Measurements from ENCODE around the gene DYRK1B.

GRCh38 chr19:39846678-39847486, 12.9 kb upstream of the DYRK1B start:
- TF ChIP-seq, protein P1, sequence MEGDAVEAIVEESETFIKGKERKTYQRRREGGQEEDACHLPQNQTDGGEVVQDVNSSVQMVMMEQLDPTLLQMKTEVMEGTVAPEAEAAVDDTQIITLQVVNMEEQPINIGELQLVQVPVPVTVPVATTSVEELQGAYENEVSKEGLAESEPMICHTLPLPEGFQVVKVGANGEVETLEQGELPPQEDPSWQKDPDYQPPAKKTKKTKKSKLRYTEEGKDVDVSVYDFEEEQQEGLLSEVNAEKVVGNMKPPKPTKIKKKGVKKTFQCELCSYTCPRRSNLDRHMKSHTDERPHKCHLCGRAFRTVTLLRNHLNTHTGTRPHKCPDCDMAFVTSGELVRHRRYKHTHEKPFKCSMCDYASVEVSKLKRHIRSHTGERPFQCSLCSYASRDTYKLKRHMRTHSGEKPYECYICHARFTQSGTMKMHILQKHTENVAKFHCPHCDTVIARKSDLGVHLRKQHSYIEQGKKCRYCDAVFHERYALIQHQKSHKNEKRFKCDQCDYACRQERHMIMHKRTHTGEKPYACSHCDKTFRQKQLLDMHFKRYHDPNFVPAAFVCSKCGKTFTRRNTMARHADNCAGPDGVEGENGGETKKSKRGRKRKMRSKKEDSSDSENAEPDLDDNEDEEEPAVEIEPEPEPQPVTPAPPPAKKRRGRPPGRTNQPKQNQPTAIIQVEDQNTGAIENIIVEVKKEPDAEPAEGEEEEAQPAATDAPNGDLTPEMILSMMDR (IDR thresholded peaks at IDR 0.05; ENCODE audit: low read depth, low read length), result no peak
- TF ChIP-seq POLR2A (IDR thresholded peaks at IDR 0.05; ENCODE audit: extremely low read depth, insufficient read length) (no peak), MYC (IDR thresholded peaks at IDR 0.05; ENCODE audit: low read depth, low read length) (no peak)
- TF ChIP-seq, protein P2, sequence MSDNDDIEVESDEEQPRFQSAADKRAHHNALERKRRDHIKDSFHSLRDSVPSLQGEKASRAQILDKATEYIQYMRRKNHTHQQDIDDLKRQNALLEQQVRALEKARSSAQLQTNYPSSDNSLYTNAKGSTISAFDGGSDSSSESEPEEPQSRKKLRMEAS (IDR thresholded peaks at IDR 0.05; ENCODE audit: low read depth, low read length), result no peak

Measured in NB4 (cell line).